ENCODE data around the gene KRT28. TPM values are rescaled to one million over a fixed set of nuclear protein-coding genes. Genes with fewer than 3 reads are reported as not detected.

Gene KRT28
- total RNA-seq, 1 donor from 2014 or later = not detected

GRCh38 chr17:40777971-40778370, 21.8 kb downstream of the KRT28 start:
- Mint-ChIP-seq H3K4me1 (no peaks in the 10 kb centered on the region), H3K4me3 (no peak overlapping the region), H3K36me3 (no peaks in the 10 kb centered on the region), H3K27me3 (ENCODE audit: low read depth) (peaks cover 53% of the 10 kb centered on the region), H3K9me3 (no peaks in the 10 kb centered on the region), H3K27ac (no peak overlapping the region)
- no peak for TF ChIP-seq CTCF (IDR thresholded peaks at IDR 0.05; ENCODE audit: unreplicated experiment)
- DNase-seq (ENCODE audit: low spot score in 2 of 2, unreplicated experiment in 2 of 2) = no peak

- H3K27me3 Mint-ChIP-seq (ENCODE audit: low read depth) = peaks cover 55% of the 10 kb centered on the region
- H3K4me3 Mint-ChIP-seq = no peak overlapping the region
- H3K36me3 Mint-ChIP-seq = no peaks in the 10 kb centered on the region
- H3K4me1 Mint-ChIP-seq = no peaks in the 10 kb centered on the region
- no peak for TF ChIP-seq CTCF (IDR thresholded peaks at IDR 0.05; ENCODE audit: unreplicated experiment)
- no peaks in the 10 kb centered on the region for H3K9me3 Mint-ChIP-seq
- DNase-seq (ENCODE audit: low spot score in 2 of 2, unreplicated experiment in 2 of 2) = no peak
- no peak overlapping the region for H3K27ac Mint-ChIP-seq
Observed at GRCh38 chr17:40777459-40777858, 22.3 kb downstream of the KRT28 start.

GRCh38 chr17:40775945-40776344, 23.8 kb downstream of the KRT28 start:
- no peak for DNase-seq (ENCODE audit: low spot score in 2 of 2, unreplicated experiment in 2 of 2)
- H3K4me1 Mint-ChIP-seq = no peaks in the 10 kb centered on the region
- no peaks in the 10 kb centered on the region for H3K9me3 Mint-ChIP-seq
- no peaks in the 10 kb centered on the region for H3K36me3 Mint-ChIP-seq
- H3K27ac Mint-ChIP-seq = no peak overlapping the region
- H3K4me3 Mint-ChIP-seq = no peak overlapping the region
- no peak for TF ChIP-seq CTCF (IDR thresholded peaks at IDR 0.05; ENCODE audit: unreplicated experiment)
- peaks cover 64% of the 10 kb centered on the region for H3K27me3 Mint-ChIP-seq (ENCODE audit: low read depth)

- H3K36me3 Mint-ChIP-seq = no peaks in the 10 kb centered on the region
Observed at GRCh38 chr17:40772101-40772500, 27.7 kb downstream of the KRT28 start, which contains the start of gene KRT26. Gene KRT26, minus strand, starts transcription at chr17:40772201. Its CDS starts 88 bp downstream, at chr17:40772113.

GRCh38 chr17:40765657-40766056, 34.1 kb downstream of the KRT28 start:
- no peak overlapping the region for H3K27ac Mint-ChIP-seq
- no peak overlapping the region for H3K4me3 Mint-ChIP-seq
- peaks cover 38% of the 10 kb centered on the region for H3K9me3 Mint-ChIP-seq
- no peaks in the 10 kb centered on the region for H3K36me3 Mint-ChIP-seq
- no peak for TF ChIP-seq CTCF (IDR thresholded peaks at IDR 0.05; ENCODE audit: unreplicated experiment)
- peaks cover 23% of the 10 kb centered on the region for H3K27me3 Mint-ChIP-seq (ENCODE audit: low read depth)
- DNase-seq (ENCODE audit: low spot score in 2 of 2, unreplicated experiment in 2 of 2) = no peak
- H3K4me1 Mint-ChIP-seq = no peaks in the 10 kb centered on the region

More at GRCh38 chr17:40772101-40772500, 27.7 kb downstream of the KRT28 start, which contains the start of gene KRT26:
- Mint-ChIP-seq H3K27me3 (ENCODE audit: low read depth) (peaks cover 55% of the 10 kb centered on the region), H3K4me3 (no peak within 1 kb of the TSS), H3K4me1 (no peaks in the 10 kb centered on the region), H3K27ac (no peak within 1 kb of the TSS), H3K9me3 (no peaks in the 10 kb centered on the region)
- TF ChIP-seq CTCF (IDR thresholded peaks at IDR 0.05; ENCODE audit: unreplicated experiment) = no peak
- no peak for DNase-seq (ENCODE audit: low spot score in 2 of 2, unreplicated experiment in 2 of 2)

GRCh38 chr17:40763752-40764151, 36.0 kb downstream of the KRT28 start:
- Mint-ChIP-seq H3K36me3 (no peaks in the 10 kb centered on the region), H3K27me3 (ENCODE audit: low read depth) (peaks cover 14% of the 10 kb centered on the region), H3K4me1 (no peaks in the 10 kb centered on the region), H3K27ac (no peak overlapping the region), H3K9me3 (peaks cover 58% of the 10 kb centered on the region), H3K4me3 (no peak overlapping the region)
- no peak for TF ChIP-seq CTCF (IDR thresholded peaks at IDR 0.05; ENCODE audit: unreplicated experiment)
- DNase-seq (ENCODE audit: low spot score in 2 of 2, unreplicated experiment in 2 of 2) = no peak
